AG04450 (cell line): ENCODE measurements around the gene KBTBD8. TPM values are rescaled to one million over a fixed set of nuclear protein-coding genes. Genes with fewer than 3 reads are reported as not detected.

ENCODE experiments used
- CTCF ChIA-PET: fragments of 300-600, 350-600 bp; formaldehyde crosslinking; extraction: SDS; loops from one replicate; lab custom pipeline; 2022; ENCODE audit warnings: antibody characterized with exemption, inconsistent platforms; lab: Charles Lee
- POLR2A ChIA-PET: fragments of 350-600 bp; formaldehyde crosslinking; extraction: SDS; loops from one replicate; lab custom pipeline; 2021; ENCODE audit warnings: antibody characterized with exemption, inconsistent platforms; lab: Yijun Ruan, JAX
- DNase-seq: peaks from one replicate; pipeline ENCODE4 v3.0.0-alpha.2; 2011; ENCODE audit warnings: low read depth, low spot score
- H3K27ac ChIP-seq: one replicate; pipeline ENCODE4 v1.5.1; 2012; ENCODE audit warnings: low read depth, low read length, control low read depth
- H3K27me3 ChIP-seq: one replicate; pipeline ENCODE4 v1.6.0; 2012; ENCODE audit warnings: low read length; ENCODE audit not compliant: control insufficient read depth, insufficient read depth
- H3K4me3 ChIP-seq: 2 replicates; pipeline ENCODE4 v1.5.1; 2011; ENCODE audit warnings: mild to moderate bottlenecking, low read depth, low read length, control low read depth
- H3K9me3 ChIP-seq: 2 replicates; pipeline ENCODE4 v1.5.1; 2012; ENCODE audit warnings: low read length; ENCODE audit not compliant: control insufficient read depth, insufficient read depth
- CTCF ChIP-seq: IDR thresholded peaks from 2 replicates; pipeline ENCODE4 v1.5.1; 2011; ENCODE audit warnings: low read depth, low read length, control low read depth, inconsistent platforms
- polyA plus RNA-seq: library from polyadenylated mRNA; depleted of rRNA; stranded (reverse); fragments of >200 nt; gene quantifications from 2 replicates; pipeline ENCODE4 v1.2.3, GENCODE V29; 2011

The KBTBD8 gene
- polyA plus RNA-seq, 1 experiment = 1.9 TPM

- DNase-seq = no peak
- Histone ChIP-seq H3K27ac (no peak overlapping the region), H3K9me3 (no peaks in the 10 kb centered on the region), H3K27me3 (no peaks in the 10 kb centered on the region), H3K4me3 (no peak overlapping the region)
- ChIA-PET CTCF (no interaction called here), POLR2A (no interaction called here)
- TF ChIP-seq CTCF = no peak
Measured at GRCh38 chr3:67001086-67001861, 3.2 kb downstream of the KBTBD8 start.

- no peak for DNase-seq
- Histone ChIP-seq H3K4me3 (no peak overlapping the region), H3K9me3 (no peaks in the 10 kb centered on the region), H3K27ac (no peak overlapping the region), H3K27me3 (no peaks in the 10 kb centered on the region)
- TF ChIP-seq CTCF = no peak
- CTCF ChIA-PET = interaction anchor here (1.1 to 3.4 kb wide), 5 partner anchors 34 to 107 kb away, joined by 4 to 21 read pairs (median 10); no protein-coding TSS in a partner anchor
- POLR2A ChIA-PET = interaction anchor here (1.2 kb wide), 1 partner anchor 8 kb away, joined by 17 read pairs; the partner anchor contains the start of gene KBTBD8
Measured at GRCh38 chr3:67005974-67006373, 7.9 kb downstream of the KBTBD8 start.

- peak; percentile 75 for DNase-seq
- Histone ChIP-seq H3K9me3 (no peaks in the 10 kb centered on the region), H3K27me3 (no peaks in the 10 kb centered on the region), H3K27ac (no peak overlapping the region), H3K4me3 (no peak overlapping the region)
- no peak for TF ChIP-seq CTCF
- POLR2A ChIA-PET = interaction anchor here (1.2 kb wide), 1 partner anchor 8 kb away, joined by 17 read pairs; the partner anchor contains the start of gene KBTBD8
- CTCF ChIA-PET = interaction anchor here (0.7 to 3.4 kb wide), 6 partner anchors 34 to 1144 kb away, joined by 4 to 21 read pairs (median 8); no protein-coding TSS in a partner anchor
Measured at GRCh38 chr3:67006460-67006859, 8.4 kb downstream of the KBTBD8 start.

GRCh38 chr3:67008388-67008787, 10.3 kb downstream of the KBTBD8 start:
- Histone ChIP-seq H3K9me3 (no peaks in the 10 kb centered on the region), H3K27me3 (no peaks in the 10 kb centered on the region), H3K27ac (no peak overlapping the region), H3K4me3 (no peak overlapping the region)
- no peak for DNase-seq
- ChIA-PET CTCF (interaction anchor here (3.3 to 3.4 kb wide), 2 partner anchors 36 to 105 kb away, joined by 17 to 21 read pairs; no protein-coding TSS in a partner anchor), POLR2A (no interaction called here)
- TF ChIP-seq CTCF = no peak

GRCh38 chr3:67009716-67010115, 11.6 kb downstream of the KBTBD8 start:
- no peak for TF ChIP-seq CTCF
- DNase-seq = no peak
- POLR2A ChIA-PET = no interaction called here
- H3K9me3 ChIP-seq = no peaks in the 10 kb centered on the region
- CTCF ChIA-PET = interaction anchor here (1.1 to 1.6 kb wide), 4 partner anchors 19 to 100 kb away, joined by 3 to 8 read pairs (median 5); no protein-coding TSS in a partner anchor
- no peak overlapping the region for H3K27ac ChIP-seq
- no peak overlapping the region for H3K4me3 ChIP-seq
- H3K27me3 ChIP-seq = no peaks in the 10 kb centered on the region
